B cell (primary cell): ENCODE measurements around the gene PIK3CA.

Experiments
- CTCF ChIP-seq: fragments of 200-600 bp; IDR thresholded peaks from one replicate; pipeline ENCODE4 v1.8.0; 2022; ENCODE audit warnings: antibody characterized with exemption, mild to moderate bottlenecking
- EZH2 ChIP-seq: IDR thresholded peaks from 2 replicates; pipeline ENCODE4 v1.6.1; 2012; ENCODE audit warnings: borderline replicate concordance, low read depth, mild to moderate bottlenecking, moderate library complexity, low read length; ENCODE audit not compliant: insufficient read depth, poor library complexity, severe bottlenecking

DNA sequence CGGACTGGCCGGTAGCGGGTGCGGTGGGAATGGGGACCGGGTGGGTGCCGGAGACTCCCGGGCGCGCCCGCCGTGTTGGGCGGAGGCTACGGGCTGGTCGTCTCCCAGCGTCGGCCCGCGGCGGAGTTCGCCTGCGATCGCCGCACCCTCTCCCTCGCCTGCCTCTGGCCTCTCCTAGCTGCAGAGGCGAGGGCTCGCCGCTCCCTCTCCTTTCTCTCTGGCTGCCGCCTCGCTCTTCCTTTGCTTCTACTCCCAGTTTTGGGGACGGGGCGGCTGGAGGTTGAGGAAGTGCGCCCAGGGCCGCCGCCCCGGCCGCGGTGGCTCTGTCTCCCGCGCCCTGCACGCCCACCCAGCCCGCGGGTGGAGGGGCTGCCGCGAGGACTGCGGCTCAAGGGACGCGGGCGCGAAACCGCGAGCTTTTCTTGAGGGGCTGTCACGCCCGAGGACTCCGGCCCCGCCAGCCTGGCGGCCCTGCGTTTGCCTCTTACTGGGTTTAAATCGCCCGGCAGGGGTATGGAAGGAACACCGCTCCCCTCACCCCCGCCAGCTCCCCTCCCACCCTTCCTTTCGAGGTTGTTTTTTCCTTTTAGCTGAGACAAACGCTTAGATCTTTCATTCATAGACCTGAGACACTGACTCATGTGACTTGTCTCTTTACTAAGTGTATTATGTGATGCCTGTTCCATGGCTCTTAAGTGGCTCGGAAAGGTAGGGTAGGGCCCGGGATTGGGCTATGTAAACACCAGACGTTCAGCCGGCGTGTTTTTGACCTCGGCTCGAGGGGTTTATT is 654 bp downstream of the PIK3CA start:
- TF ChIP-seq CTCF (no peak), EZH2 (no peak)
